Motor neuron (in vitro differentiated cells): Measurements from ENCODE around the gene ZNF225. TPM values are rescaled to one million over a fixed set of nuclear protein-coding genes. Genes with fewer than 3 reads are reported as not detected.

Experiments
- ATAC-seq, 8 experiments: fragments of 200-7000 bp; cut with Tn5 transposase; replicated peaks in 6 of 8; 2 replicates each; pipeline ENCODE4 v1.8.0; 2021; ENCODE audit warnings: mild to moderate bottlenecking in 8 of 8, moderate library complexity in 8 of 8
- H3K27ac ChIP-seq, 2 donors: fragments of 250-450 bp; sonication (Bioruptor Pico); 2 replicates each; pipeline ENCODE4 v1.9.0; 2021; ENCODE audit warnings: antibody characterized with exemption in 2 of 2, mild to moderate bottlenecking in 2 of 2, moderate library complexity in 1 of 2
- H3K4me1 ChIP-seq, 2 donors: fragments of 250-450 bp; sonication (Bioruptor Pico); replicated peaks in 1 of 2; 2 replicates each; pipeline ENCODE4 v1.6.1; 2021; ENCODE audit warnings: antibody characterized with exemption in 2 of 2, mild to moderate bottlenecking in 2 of 2, moderate library complexity in 1 of 2
- H3K4me3 ChIP-seq, 5 donors: fragments of 250-450 bp; sonication (Bioruptor Pico); 2 replicates each; pipeline ENCODE4 v1.9.0; 2021; ENCODE audit warnings: antibody characterized with exemption in 5 of 5, mild to moderate bottlenecking in 5 of 5, moderate library complexity in 4 of 5
- WGBS, 10 experiments: fragments of 450-650 bp; shearing (Covaris generic); methylation state at CpG; one replicate each; pipeline ENCODE4 v1.0.0; 2022; 5-methylcytosine and 5-hydroxymethylcytosine counted together
- in situ Hi-C, 9 experiments: fragments of 400-800 bp; cut with MboI; loops; one replicate each; pipeline ENCODE4 v1.15.0; 2021; ENCODE audit warnings: low sequenced_read_pairs in 9 of 9, low pct_unique_long_range_greater_than_20kb in 2 of 9; ENCODE audit not compliant: unreplicated experiment in 9 of 9
- total RNA-seq, 8 experiments: library from RNA; unstranded; fragments of 300-600 nt; gene quantifications; 2 replicates each; pipeline versions ENCODE4 v1.2.3 to v1.2.4, GENCODE V29; 2022

ZNF225 gene
- 10 to 100 TPM in 1 of 8 experiments, 1 to 10 TPM in 7; 3.7 to 10.4 (median 6.2) TPM for total RNA-seq

GRCh38 chr19:44113138-44113783, at the start of gene ZNF225:
Gene ZNF225 (plus strand): TSS chr19:44113399. CDS start chr19:44115828, 2,429 bp downstream.
- Histone ChIP-seq H3K27ac (peak within 1 kb of the TSS; percentile 4 to 24), H3K4me3 (peak within 1 kb of the TSS; percentile 51 to 67 (median 58)), H3K4me1 (peaks cover 5 to 8% of the 10 kb centered on the region in 2 donors)
- in situ Hi-C loops: no loop called here
- 0 to 2% (median 0%) methylated on average over 5 to 27 of the region's 44 CpGs; no CpG with 5 or more reads in 2 of the 10 experiments for WGBS, 10 experiments
- ATAC-seq: peak; percentile 91 to 99 (median 95)

- Histone ChIP-seq H3K4me1 (peaks cover 2% of the 10 kb centered on the region in 2 donors), H3K27ac (no peak overlapping the region), H3K4me3 (no peak overlapping the region)
- in situ Hi-C loops: no loop called here
- WGBS, 10 experiments: 20 to 94% (median 60%) methylated on average over 2 to 3 of the region's 3 CpGs; no CpG with 5 or more reads in 2 of the 10 experiments
- ATAC-seq: no peak
These were observed 46.9 kb upstream of the ZNF225 start for GRCh38 chr19:44066305-44066704.

- in situ Hi-C loops: no loop called here
- ATAC-seq: no peak
- Histone ChIP-seq H3K4me3 (no peak overlapping the region), H3K27ac (no peak overlapping the region), H3K4me1 (peaks cover 6 to 11% of the 10 kb centered on the region in 2 donors)
- 40 to 100% (median 100%) methylated on average over 1 of the region's 1 CpG; no CpG with 5 or more reads in 3 of the 10 experiments for whole genome bisulfite sequencing, 10 experiments
These were observed 43.8 kb upstream of the ZNF225 start for GRCh38 chr19:44069415-44069814.

- in situ Hi-C loops: no loop called here
- peaks cover 6 to 11% of the 10 kb centered on the region in 2 donors for H3K4me1 ChIP-seq
- H3K27ac ChIP-seq: peak within 1 kb of the TSS; percentile 4 to 45
- 0 to 34% (median 1%) methylated on average over 1 to 25 of the region's 40 CpGs; no CpG with 5 or more reads in 2 of the 10 experiments for WGBS, 10 experiments
- ATAC-seq: peak; percentile 98 to 100 (median 99)
- peak within 1 kb of the TSS; percentile 48 to 66 (median 55) for H3K4me3 ChIP-seq
These were observed 41.2 kb upstream of the ZNF225 start, which contains the start of gene ZNF284 for GRCh38 chr19:44071824-44072542. Gene ZNF284 (plus strand): TSS chr19:44072159. CDS start chr19:44076390, 4,231 bp downstream.

GRCh38 chr19:44072543-44073401, 40.4 kb upstream of the ZNF225 start:
- Histone ChIP-seq H3K4me1 (peaks cover 6 to 11% of the 10 kb centered on the region in 2 donors), H3K27ac (no peak overlapping the region), H3K4me3 (peak overlapping the region; percentile 48 to 66 (median 55))
- peak in 2 of 8 experiments; percentile 3 to 4 for ATAC-seq
- 0 to 72% (median 37%) methylated on average over 2 to 11 of the region's 18 CpGs; no CpG with 5 or more reads in 1 of the 10 experiments for WGBS, 10 experiments
- in situ Hi-C loops: no loop called here

GRCh38 chr19:44076325-44076724, 36.9 kb upstream of the ZNF225 start:
- in situ Hi-C loops: no loop called here
- Histone ChIP-seq H3K4me3 (no peak overlapping the region), H3K4me1 (peaks cover 4 to 9% of the 10 kb centered on the region in 2 donors), H3K27ac (no peak overlapping the region)
- ATAC-seq: no peak
- 78 to 100% (median 95%) methylated on average over 1 to 2 of the region's 2 CpGs; no CpG with 5 or more reads in 1 of the 10 experiments for WGBS, 10 experiments

GRCh38 chr19:44092108-44092507, 21.1 kb upstream of the ZNF225 start:
- Histone ChIP-seq H3K27ac (no peak overlapping the region), H3K4me3 (no peak overlapping the region), H3K4me1 (peaks cover 7% of the 10 kb centered on the region in 2 donors)
- ATAC-seq: no peak
- 18 to 100% (median 69%) methylated on average over 1 to 4 of the region's 4 CpGs; no CpG with 5 or more reads in 4 of the 10 experiments for WGBS, 10 experiments
- in situ Hi-C loops: no loop called here

GRCh38 chr19:44093931-44094765, 19.1 kb upstream of the ZNF225 start, which contains the start of gene ZNF224:
Gene ZNF224 (plus strand): TSS chr19:44094361. CDS start chr19:44097874, 3,513 bp downstream.
- peaks cover 7% of the 10 kb centered on the region in 2 donors for H3K4me1 ChIP-seq
- H3K4me3 ChIP-seq: peak within 1 kb of the TSS; percentile 55 to 84 (median 66)
- 0 to 2% (median 0%) methylated on average over 2 to 28 of the region's 50 CpGs; no CpG with 5 or more reads in 1 of the 10 experiments for WGBS, 10 experiments
- H3K27ac ChIP-seq: peak within 1 kb of the TSS in 1 of 2 donors; percentile 38
- peak; percentile 92 to 100 (median 99) for ATAC-seq
- in situ Hi-C loops: no loop called here

GRCh38 chr19:44107751-44108150, 5.4 kb upstream of the ZNF225 start:
- in situ Hi-C loops: no loop called here
- Histone ChIP-seq H3K4me3 (no peak overlapping the region), H3K27ac (no peak overlapping the region), H3K4me1 (peaks cover 3 to 5% of the 10 kb centered on the region in 2 donors)
- WGBS, 10 experiments: 80 to 100% (median 100%) methylated on average over 1 to 3 of the region's 3 CpGs; no CpG with 5 or more reads in 5 of the 10 experiments
- ATAC-seq: no peak

GRCh38 chr19:44109458-44109857, 3.7 kb upstream of the ZNF225 start:
- Histone ChIP-seq H3K4me3 (no peak overlapping the region), H3K27ac (no peak overlapping the region), H3K4me1 (peaks cover 5 to 6% of the 10 kb centered on the region in 2 donors)
- ATAC-seq: no peak
- in situ Hi-C loops: no loop called here

GRCh38 chr19:44111910-44112463, 1.2 kb upstream of the ZNF225 start:
- in situ Hi-C loops: no loop called here
- ATAC-seq: peak in 5 of 8 experiments; percentile 37 to 67 (median 49)

More at GRCh38 chr19:44111910-44112463, 1.2 kb upstream of the ZNF225 start:
- Histone ChIP-seq H3K27ac (no peak overlapping the region), H3K4me1 (peaks cover 5 to 8% of the 10 kb centered on the region in 2 donors), H3K4me3 (peak overlapping the region in 4 of 5 donors; percentile 51 to 67 (median 58))
- 0 to 90% (median 49%) methylated on average over 3 to 16 of the region's 17 CpGs for WGBS, 10 experiments
